GM18508 (cell line): ENCODE data around the gene PLCH1.

Experiments
- ATAC-seq: cut with Tn5 transposase; IDR thresholded peaks from one replicate; pipeline ENCODE4 v1.9.1; 2021; ENCODE audit warnings: moderate number of reproducible peaks; ENCODE audit not compliant: insufficient read depth, unreplicated experiment

The PLCH1 gene

GRCh38 chr3:155744626-155745324 lies at the start of gene PLCH1:
Gene PLCH1 (minus strand): TSS chr3:155745071. CDS start chr3:155704224, 40,847 bp downstream.
- ATAC-seq = no peak

GRCh38 chr3:155792532-155792931 lies 47.7 kb upstream of the PLCH1 start:
- no peak for ATAC-seq

- ATAC-seq = no peak
These were observed 46.3 kb upstream of the PLCH1 start for GRCh38 chr3:155791190-155791589.

GRCh38 chr3:155790272-155790925 lies 45.5 kb upstream of the PLCH1 start:
- no peak for ATAC-seq

- no peak for ATAC-seq
These were observed 40.9 kb upstream of the PLCH1 start for GRCh38 chr3:155785662-155786295.

GRCh38 chr3:155782390-155782953 lies 37.6 kb upstream of the PLCH1 start:
- no peak for ATAC-seq

GRCh38 chr3:155780291-155780690 lies 35.4 kb upstream of the PLCH1 start:
- no peak for ATAC-seq

GRCh38 chr3:155778462-155778861 lies 33.6 kb upstream of the PLCH1 start:
- no peak for ATAC-seq

- ATAC-seq = no peak
These were observed 27.9 kb upstream of the PLCH1 start for GRCh38 chr3:155772801-155773200.

GRCh38 chr3:155771126-155771525 lies 26.3 kb upstream of the PLCH1 start:
- no peak for ATAC-seq

GRCh38 chr3:155766206-155766605 lies 21.3 kb upstream of the PLCH1 start:
- no peak for ATAC-seq

GRCh38 chr3:155763870-155764463 lies 19.1 kb upstream of the PLCH1 start:
- no peak for ATAC-seq

- no peak for ATAC-seq
These were observed 15.8 kb upstream of the PLCH1 start for GRCh38 chr3:155760653-155761052.

GRCh38 chr3:155757577-155757976 lies 12.7 kb upstream of the PLCH1 start:
- no peak for ATAC-seq

- ATAC-seq = no peak
These were observed 8.3 kb upstream of the PLCH1 start for GRCh38 chr3:155753038-155753639.

GRCh38 chr3:155748611-155749365 lies 3.9 kb upstream of the PLCH1 start:
- ATAC-seq = no peak

GRCh38 chr3:155747946-155748290 lies 3.0 kb upstream of the PLCH1 start:
- no peak for ATAC-seq

- no peak for ATAC-seq
These were observed 2.5 kb upstream of the PLCH1 start for GRCh38 chr3:155747286-155747945.

- no peak for ATAC-seq
These were observed 1.8 kb upstream of the PLCH1 start for GRCh38 chr3:155746703-155747102.
